HepG2 (cell line): ENCODE data around the gene RORB. TPM values are rescaled to one million over a fixed set of nuclear protein-coding genes. Genes with fewer than 3 reads are reported as not detected.

Experiments used
- ATAC-seq: fragments of 200-7000 bp; cut with Tn5 transposase; 3 replicates; pipeline ENCODE4 v1.9.1; 2020; ENCODE audit warnings: mild to moderate bottlenecking, moderate library complexity
- BruUV-seq: library from RNA; stranded (reverse); fragments of 400-500 nt; replicated peaks from 2 replicates; lab custom pipeline; 2021; lab: Mats Ljungman, UMichigan
- CTCF ChIA-PET: fragments of 300-600 bp; formaldehyde crosslinking; extraction: SDS; loops from one replicate; lab custom pipeline; 2021; ENCODE audit warnings: low total read pairs, inconsistent platforms, low intra/inter-chr PET ratio; lab: Yijun Ruan, JAX
- POLR2A ChIA-PET: fragments of 350-600 bp; sonication (Branson Sonifier 250); formaldehyde crosslinking; loops from one replicate; lab custom pipeline; 2020; ENCODE audit warnings: antibody characterized with exemption, inconsistent platforms; lab: Yijun Ruan, JAX
- DNase-seq: peaks from one replicate; pipeline ENCODE4 v3.0.0-alpha.2; 2015; ENCODE audit warnings: low spot score
- FAIRE-seq: peaks from 3 replicates; lab custom pipeline; 2011; peaks lifted over from hg19 to GRCh38; lab: Jason Lieb, UNC
- H2AFZ ChIP-seq: one replicate; pipeline ENCODE4 v1.6.1; 2011; ENCODE audit warnings: low read length, inconsistent platforms
- H3K27ac ChIP-seq: fragments of 300-600 bp; 3 replicates; pipeline ENCODE4 v1.8.0; 2011; ENCODE audit warnings: mixed run types, mild to moderate bottlenecking, mixed read lengths, low read length, inconsistent platforms; ENCODE audit not compliant: insufficient read depth; ENCODE audit errors: extremely low read length
- H3K27me3 ChIP-seq, 2 experiments: fragments of 200-600 bp in 1 of 2; 2 replicates in 1 of 2; 3 replicates in 1 of 2; pipeline versions ENCODE4 v1.6.0 to v1.8.0; 2011; ENCODE audit warnings: low read length in 2 of 2, mild to moderate bottlenecking in 2 of 2, moderate library complexity in 2 of 2, inconsistent platforms in 1 of 2; ENCODE audit not compliant: insufficient read depth in 2 of 2, control insufficient read depth in 1 of 2
- H3K36me3 ChIP-seq, 2 experiments: fragments of 200-600 bp in 1 of 2; replicated peaks in 1 of 2; 2 replicates in 1 of 2; 3 replicates in 1 of 2; pipeline versions ENCODE4 v1.5.1 to v1.8.0; 2011; ENCODE audit warnings: low read length in 2 of 2, inconsistent platforms in 1 of 2; ENCODE audit not compliant: insufficient read depth in 2 of 2, control insufficient read depth in 1 of 2
- H3K4me1 ChIP-seq: 2 replicates; pipeline ENCODE4 v1.5.1; 2012; ENCODE audit warnings: low read length, inconsistent platforms; ENCODE audit not compliant: insufficient read depth
- H3K4me2 ChIP-seq: 2 replicates; pipeline ENCODE4 v1.6.0; 2011; ENCODE audit warnings: low read depth, low read length, inconsistent platforms
- H3K4me3 ChIP-seq, 3 experiments: fragments of 200-600 bp in 1 of 3; sonication (generic), shearing (Covaris generic) in 1 of 3; replicated peaks in 1 of 3; 2 replicates each; pipeline ENCODE4 v1.5.1; 2011 to 2016; ENCODE audit warnings: low read length in 3 of 3, inconsistent platforms in 2 of 3, low read depth in 2 of 3, mild to moderate bottlenecking in 2 of 3, control low read depth in 1 of 3, mixed read lengths in 1 of 3; ENCODE audit not compliant: insufficient read depth in 1 of 3
- H3K79me2 ChIP-seq: one replicate; pipeline ENCODE4 v1.6.1; 2011; ENCODE audit warnings: low read length, inconsistent platforms; ENCODE audit not compliant: insufficient read depth
- H3K9ac ChIP-seq: 2 replicates; pipeline ENCODE4 v1.6.0; 2011; ENCODE audit warnings: mild to moderate bottlenecking, low read depth, low read length, inconsistent platforms; ENCODE audit not compliant: insufficient read depth
- H3K9me3 ChIP-seq: 2 replicates; pipeline ENCODE4 v1.5.1; 2012; ENCODE audit warnings: mild to moderate bottlenecking, low read length
- H4K20me1 ChIP-seq: 2 replicates; pipeline ENCODE4 v1.6.0; 2011; ENCODE audit warnings: inconsistent platforms, mild to moderate bottlenecking, low read length, moderate library complexity; ENCODE audit not compliant: insufficient read depth
- CCAR2 ChIP-seq: fragments of 200-400 bp; formaldehyde crosslinking; optimal IDR thresholded peaks from 2 replicates; pipeline ENCODE3; 2018; ENCODE audit warnings: low read depth, mild to moderate bottlenecking, low read length, moderate library complexity
- EHMT2 ChIP-seq: fragments of 200-600 bp; sonication (generic); IDR thresholded peaks from 2 replicates; pipeline ENCODE4 v1.7.0; 2017; ENCODE audit warnings: antibody characterized with exemption, low read depth, low read length, borderline replicate concordance
- MAF1 ChIP-seq: sonication (generic); formaldehyde crosslinking; IDR thresholded peaks from 2 replicates; pipeline ENCODE4 v1.5.0; 2020; ENCODE audit warnings: missing genetic modification reagents, borderline replicate concordance
- MIER3 ChIP-seq: IDR thresholded peaks from 2 replicates; pipeline ENCODE4 v1.6.1; 2016; ENCODE audit warnings: missing compliant biosample characterization, borderline replicate concordance
- NCOA1 ChIP-seq: sonication (generic); formaldehyde crosslinking; IDR thresholded peaks from 2 replicates; pipeline ENCODE4 v1.9.0; 2021; ENCODE audit warnings: missing genetic modification reagents
- TAF1 ChIP-seq: sonication (generic); formaldehyde crosslinking; IDR thresholded peaks from 2 replicates; pipeline ENCODE4 v1.4.0; 2020; ENCODE audit warnings: missing genetic modification reagents
- THYN1 ChIP-seq: sonication (generic); formaldehyde crosslinking; IDR thresholded peaks from 2 replicates; pipeline ENCODE4 v1.8.1; 2023; ENCODE audit warnings: low read depth, mild to moderate bottlenecking, moderate library complexity, missing genetic modification reagents, borderline replicate concordance
- ZNF205 ChIP-seq: IDR thresholded peaks from 2 replicates; pipeline ENCODE4 v1.6.1; 2018; ENCODE audit warnings: missing biosample characterization, missing genetic modification reagents
- ZNF740 ChIP-seq: sonication (generic); formaldehyde crosslinking; IDR thresholded peaks from 2 replicates; pipeline ENCODE4 v1.4.0; 2020; ENCODE audit warnings: missing genetic modification reagents
- ZNF746 ChIP-seq: sonication (generic); formaldehyde crosslinking; IDR thresholded peaks from 2 replicates; pipeline ENCODE4 v1.8.0; 2022; ENCODE audit warnings: mild to moderate bottlenecking, missing genetic modification reagents
- WGBS: methylation state at CpG from one replicate; pipeline ENCODE4 v1.1.6; 2017; ENCODE audit warnings: low lambda C conversion rate; 5-methylcytosine and 5-hydroxymethylcytosine counted together
- in situ Hi-C: cut with HindIII; loops from 2 replicates; pipeline ENCODE4 v1.10.0; 2017; ENCODE audit warnings: low pct_unique_long_range_greater_than_20kb; ENCODE audit not compliant: extremely low pct_ligation_motif_present
- intact Hi-C: fragments of 100-400 bp; cut with micrococcal nuclease; formaldehyde crosslinking; loops from one replicate; pipeline ENCODE4 v1.10.0; 2022; ENCODE audit not compliant: unreplicated experiment
- polyA plus RNA-seq, 8 experiments: library from polyadenylated mRNA; depleted of rRNA in 3 of 8; stranded (reverse) in 7 of 8; unstranded in 1 of 8; fragments of >200 nt; fragmentation: Illumina TruSeq in 4 of 8; extraction: Trizol in 4 of 8; gene quantifications; 2 replicates each; pipeline versions ENCODE4 v1.2.1 to v1.2.3, GENCODE V29; 2011 to 2016; ENCODE audit warnings: low read depth in 4 of 8, missing spikeins in 1 of 8, mixed read lengths in 1 of 8; ENCODE audit not compliant: insufficient read depth in 1 of 8
- total RNA-seq, 5 experiments: library from RNA; depleted of rRNA; stranded (reverse); fragments of >200 nt; fragmentation: Illumina TruSeq; extraction: Trizol; gene quantifications; 2 replicates each; pipeline ENCODE4 v1.2.3, GENCODE V29; 2016; ENCODE audit warnings: low read depth in 1 of 5
- TF ChIP-seq, protein P1 (sequence below): sonication (generic); formaldehyde crosslinking; IDR thresholded peaks from 2 replicates; pipeline ENCODE4 v1.5.0; 2020; ENCODE audit warnings: mild to moderate bottlenecking, missing genetic modification reagents

The RORB gene
- total and polyA plus RNA-seq, 2 of the 13 experiments (the other 11 are each of a cell fraction or from before 2014, with no cell fraction given): not detected

GRCh38 chr9:74503219-74503618, 6.1 kb downstream of the RORB start:
- Histone ChIP-seq H3K9ac (no peak overlapping the region), H4K20me1 (no peaks in the 10 kb centered on the region), H3K79me2 (no peaks in the 10 kb centered on the region), H3K27me3 (peaks cover 0 to 25% of the 10 kb centered on the region in 2 experiments; a peak in 2 of 5 replicates), H3K4me2 (no peak overlapping the region), H3K27ac (no peak overlapping the region), H3K4me3 (no peak overlapping the region), H3K9me3 (no peaks in the 10 kb centered on the region), H3K4me1 (no peaks in the 10 kb centered on the region), H2AFZ (no peak overlapping the region), H3K36me3 (no peaks in the 10 kb centered on the region)
- WGBS: 36% methylated on average over 4 of the region's 4 CpGs
- BruUV-seq: no TSS peak
- in situ Hi-C loops (no loop called here), intact Hi-C loops (no loop called here)
- CTCF ChIA-PET: no interaction called here
- FAIRE-seq (no peak), DNase-seq (no peak), ATAC-seq (no peak)
- POLR2A ChIA-PET: no interaction called here
- no peak for TF ChIP-seq CCAR2
- no peak for TF ChIP-seq EHMT2
- TF ChIP-seq NCOA1 (CRISPR knock-in tag): no peak
- no peak for TF ChIP-seq TAF1 (CRISPR knock-in tag)
- TF ChIP-seq ZNF746: no peak
- TF ChIP-seq ZNF205: no peak
- no peak for TF ChIP-seq ZNF740 (CRISPR knock-in tag)
- no peak for TF ChIP-seq THYN1 (CRISPR knock-in tag)
- TF ChIP-seq MIER3 (CRISPR knock-in tag): no peak
- TF ChIP-seq, protein P1, sequence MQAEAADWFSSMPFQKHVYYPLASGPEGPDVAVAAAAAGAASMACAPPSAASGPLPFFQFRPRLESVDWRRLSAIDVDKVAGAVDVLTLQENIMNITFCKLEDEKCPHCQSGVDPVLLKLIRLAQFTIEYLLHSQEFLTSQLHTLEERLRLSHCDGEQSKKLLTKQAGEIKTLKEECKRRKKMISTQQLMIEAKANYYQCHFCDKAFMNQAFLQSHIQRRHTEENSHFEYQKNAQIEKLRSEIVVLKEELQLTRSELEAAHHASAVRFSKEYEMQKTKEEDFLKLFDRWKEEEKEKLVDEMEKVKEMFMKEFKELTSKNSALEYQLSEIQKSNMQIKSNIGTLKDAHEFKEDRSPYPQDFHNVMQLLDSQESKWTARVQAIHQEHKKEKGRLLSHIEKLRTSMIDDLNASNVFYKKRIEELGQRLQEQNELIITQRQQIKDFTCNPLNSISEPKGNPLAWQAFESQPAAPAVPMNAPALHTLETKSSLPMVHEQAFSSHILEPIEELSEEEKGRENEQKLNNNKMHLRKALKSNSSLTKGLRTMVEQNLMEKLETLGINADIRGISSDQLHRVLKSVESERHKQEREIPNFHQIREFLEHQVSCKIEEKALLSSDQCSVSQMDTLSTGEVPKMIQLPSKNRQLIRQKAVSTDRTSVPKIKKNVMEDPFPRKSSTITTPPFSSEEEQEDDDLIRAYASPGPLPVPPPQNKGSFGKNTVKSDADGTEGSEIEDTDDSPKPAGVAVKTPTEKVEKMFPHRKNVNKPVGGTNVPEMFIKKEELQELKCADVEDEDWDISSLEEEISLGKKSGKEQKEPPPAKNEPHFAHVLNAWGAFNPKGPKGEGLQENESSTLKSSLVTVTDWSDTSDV (CRISPR knock-in tag): no peak
- no peak for TF ChIP-seq MAF1 (CRISPR knock-in tag)
